GM19240 (cell line): ENCODE results near the gene TNFAIP8L1.
"Not testable (repeated sequence)": the region's sequence is repeated elsewhere in the genome, so short reads cannot be mapped to it uniquely, and the experiment has no call there.

Source experiments
- DNase-seq: peaks from one replicate; pipeline ENCODE4 v3.0.0; 2011; ENCODE audit warnings: low spot score; ENCODE audit not compliant: insufficient read length

Gene TNFAIP8L1

DNA sequence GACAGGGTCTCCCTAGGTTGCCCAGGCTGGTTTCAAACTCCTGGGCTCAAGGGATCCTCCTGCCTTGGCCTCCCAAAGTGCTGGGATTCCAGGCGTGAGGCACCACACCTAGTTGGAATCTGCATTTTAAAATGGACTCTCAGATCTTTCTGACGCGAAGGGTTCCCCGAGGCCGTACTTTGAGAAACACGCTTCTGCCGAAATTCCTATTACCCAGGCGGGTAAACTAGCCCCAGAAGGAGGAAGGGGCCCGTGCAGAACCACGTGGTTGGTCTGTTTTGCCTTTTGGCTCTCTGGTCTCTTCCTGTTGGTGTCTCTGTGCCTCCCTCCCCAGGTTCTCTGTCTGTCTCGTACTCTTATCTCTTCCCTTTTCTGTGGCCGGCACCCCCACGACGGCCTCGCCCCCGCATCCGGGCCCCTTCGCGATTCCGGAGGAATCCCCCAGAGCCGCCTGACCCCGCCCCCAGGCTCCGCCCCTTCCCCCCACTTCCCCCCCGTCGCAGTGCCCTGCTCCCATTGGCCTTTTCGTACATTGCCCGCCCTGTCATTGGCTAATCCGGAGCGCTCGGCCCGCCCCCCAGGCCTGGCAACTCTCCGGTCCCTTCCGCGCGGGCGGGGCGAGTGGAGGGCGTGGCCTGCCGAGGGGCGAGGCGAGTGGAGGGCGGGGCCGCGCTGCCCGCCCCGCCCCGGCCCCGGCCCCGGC lies at the start of gene TNFAIP8L1:
Gene TNFAIP8L1 (plus strand): TSS at position 689 of the 703 bp plus-strand sequence. CDS start 12,354 bp downstream, outside the sequence.
- DNase-seq = peak; percentile 99

DNA sequence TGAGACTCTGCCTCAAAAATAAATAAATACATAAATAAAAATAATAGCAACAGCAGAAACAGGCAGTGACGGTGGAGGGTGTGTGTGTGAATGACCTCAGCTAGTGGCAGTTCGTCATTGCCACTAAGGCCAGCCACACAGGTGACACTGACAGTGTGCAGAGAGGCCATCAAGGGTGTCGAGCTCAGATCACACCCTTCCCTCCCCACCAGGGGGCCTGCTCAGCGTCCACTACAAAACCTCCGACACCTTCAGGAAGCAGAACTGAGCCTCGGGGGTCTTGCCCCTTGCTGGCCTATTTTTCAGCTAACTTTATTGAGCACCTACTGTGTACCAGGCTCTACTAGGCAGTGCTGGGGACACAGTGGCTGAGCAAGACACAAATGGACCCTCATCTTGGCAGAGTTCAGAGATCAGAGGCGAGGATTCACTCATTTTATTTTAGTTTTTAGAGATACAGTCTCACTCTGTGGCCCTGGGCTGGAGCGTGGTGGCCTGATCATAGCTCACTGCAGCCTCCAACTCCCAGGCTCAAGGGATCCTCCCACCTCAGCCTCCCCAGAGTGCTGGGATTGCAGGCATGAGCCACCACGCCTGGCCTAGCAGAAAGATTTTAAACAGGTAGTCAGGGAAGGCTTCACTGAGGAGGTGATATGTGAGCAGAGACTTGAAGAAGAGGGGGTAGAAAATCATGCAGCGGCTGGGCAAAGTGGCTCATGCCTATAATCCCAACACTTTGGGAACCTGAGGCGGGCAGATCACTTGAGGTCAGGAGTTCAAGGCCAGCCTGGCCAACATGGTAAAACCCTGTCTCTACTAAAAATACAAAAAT lies 49.5 kb upstream of the TNFAIP8L1 start:
- DNase-seq = no peak

DNA sequence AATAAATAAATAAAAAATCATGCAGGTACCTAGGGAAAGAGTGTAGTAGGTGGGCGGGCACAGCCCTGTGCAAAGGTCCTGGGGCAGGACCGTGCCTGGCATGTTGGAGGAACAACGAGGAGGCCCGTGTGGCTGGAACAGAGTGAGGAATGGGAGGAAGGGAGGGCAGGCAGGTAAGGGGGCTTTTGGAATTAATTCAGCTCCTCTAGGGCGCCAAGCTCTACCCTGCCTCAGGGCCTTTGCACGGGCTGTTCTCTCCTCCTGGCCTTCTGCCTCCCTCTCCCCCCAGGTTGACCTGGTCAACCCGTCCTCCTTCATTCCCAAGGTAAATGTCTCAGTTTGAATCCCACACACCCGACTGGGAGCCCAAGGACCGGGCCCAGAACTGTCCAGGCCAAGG lies 48.8 kb upstream of the TNFAIP8L1 start:
- no peak for DNase-seq

DNA sequence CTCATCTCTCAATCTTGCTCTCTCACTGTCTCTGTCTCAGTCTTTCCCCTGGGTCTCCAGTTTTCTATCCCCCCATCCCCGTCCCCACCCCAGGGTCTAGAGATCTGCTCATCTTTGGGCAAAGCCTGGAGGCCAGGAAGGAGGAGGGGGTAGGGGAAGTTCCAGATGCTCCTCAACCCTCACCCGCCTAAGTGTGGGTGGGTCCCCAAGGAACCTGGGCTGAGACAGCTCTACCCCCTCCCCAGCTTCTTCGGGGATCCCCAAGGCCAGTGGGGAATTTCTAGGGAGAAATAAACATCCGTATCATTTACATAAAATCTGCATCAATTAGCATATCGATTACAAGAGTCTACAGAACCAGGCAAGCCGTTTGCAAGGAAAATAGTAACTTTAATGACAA lies 48.0 kb upstream of the TNFAIP8L1 start:
- DNase-seq = no peak

DNA sequence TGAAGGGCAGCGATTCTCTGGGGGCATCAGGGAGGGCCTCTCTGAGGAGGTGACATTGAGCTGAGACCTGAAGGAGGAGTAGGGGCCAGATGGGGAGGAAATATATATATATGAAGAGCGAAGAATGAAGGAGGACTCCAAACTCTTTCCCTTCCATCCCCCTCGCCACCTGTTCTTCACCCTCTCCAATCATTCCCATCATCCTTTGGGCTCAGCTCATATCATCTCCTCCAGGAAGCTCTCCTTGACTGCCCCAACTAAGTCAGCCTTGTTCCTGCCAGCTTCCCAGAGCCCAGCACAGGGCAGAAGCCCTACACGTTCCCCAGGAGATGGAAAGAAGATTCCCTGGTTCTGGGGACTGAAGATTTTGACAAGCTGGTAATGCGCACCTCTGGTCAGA lies 46.9 kb upstream of the TNFAIP8L1 start:
- no peak for DNase-seq

DNA sequence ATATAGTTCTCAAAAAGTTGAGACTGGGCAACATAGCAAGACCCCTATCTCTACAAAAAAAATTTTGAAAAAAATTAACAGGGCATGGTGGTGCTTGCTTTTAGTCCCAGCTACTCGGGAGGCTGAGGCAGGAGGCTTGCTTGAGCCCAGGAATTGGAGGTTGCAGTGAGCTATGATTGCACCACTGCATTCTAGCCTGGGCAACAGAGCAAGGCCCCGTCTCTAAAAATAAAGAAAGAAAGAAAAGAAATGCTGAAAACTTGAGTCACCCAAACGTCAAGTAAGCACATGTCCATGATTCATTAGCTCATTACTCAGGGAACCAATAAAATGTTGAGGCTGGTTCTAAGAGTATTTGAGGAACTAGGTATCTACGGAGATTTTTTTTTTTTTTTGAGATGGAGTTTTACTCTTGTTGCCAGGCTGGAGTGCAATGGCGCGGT lies 45.9 kb upstream of the TNFAIP8L1 start:
- no peak for DNase-seq

GRCh38 chr19:4594201-4594600 lies 45.1 kb upstream of the TNFAIP8L1 start:
- DNase-seq = no peak

DNA sequence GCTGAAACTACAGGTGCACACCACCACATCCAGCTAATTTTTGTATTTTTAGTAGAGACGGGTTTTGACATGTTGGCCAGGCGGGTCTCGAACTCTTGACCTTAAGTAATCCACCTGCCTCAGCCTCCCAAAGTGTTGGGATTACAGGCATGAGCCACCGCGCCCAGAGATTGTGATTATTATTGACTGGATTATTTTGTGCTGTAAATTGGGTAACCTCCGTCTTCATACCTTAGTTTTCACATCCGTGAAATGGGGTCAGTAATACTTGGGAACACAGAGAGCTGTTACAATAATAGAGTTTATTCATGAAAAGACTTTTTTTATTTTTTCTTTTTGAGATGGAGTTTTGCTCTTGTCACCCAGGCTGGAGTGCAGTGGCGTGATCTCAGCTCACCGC lies 44.2 kb upstream of the TNFAIP8L1 start:
- not testable (repeated sequence) for DNase-seq

DNA sequence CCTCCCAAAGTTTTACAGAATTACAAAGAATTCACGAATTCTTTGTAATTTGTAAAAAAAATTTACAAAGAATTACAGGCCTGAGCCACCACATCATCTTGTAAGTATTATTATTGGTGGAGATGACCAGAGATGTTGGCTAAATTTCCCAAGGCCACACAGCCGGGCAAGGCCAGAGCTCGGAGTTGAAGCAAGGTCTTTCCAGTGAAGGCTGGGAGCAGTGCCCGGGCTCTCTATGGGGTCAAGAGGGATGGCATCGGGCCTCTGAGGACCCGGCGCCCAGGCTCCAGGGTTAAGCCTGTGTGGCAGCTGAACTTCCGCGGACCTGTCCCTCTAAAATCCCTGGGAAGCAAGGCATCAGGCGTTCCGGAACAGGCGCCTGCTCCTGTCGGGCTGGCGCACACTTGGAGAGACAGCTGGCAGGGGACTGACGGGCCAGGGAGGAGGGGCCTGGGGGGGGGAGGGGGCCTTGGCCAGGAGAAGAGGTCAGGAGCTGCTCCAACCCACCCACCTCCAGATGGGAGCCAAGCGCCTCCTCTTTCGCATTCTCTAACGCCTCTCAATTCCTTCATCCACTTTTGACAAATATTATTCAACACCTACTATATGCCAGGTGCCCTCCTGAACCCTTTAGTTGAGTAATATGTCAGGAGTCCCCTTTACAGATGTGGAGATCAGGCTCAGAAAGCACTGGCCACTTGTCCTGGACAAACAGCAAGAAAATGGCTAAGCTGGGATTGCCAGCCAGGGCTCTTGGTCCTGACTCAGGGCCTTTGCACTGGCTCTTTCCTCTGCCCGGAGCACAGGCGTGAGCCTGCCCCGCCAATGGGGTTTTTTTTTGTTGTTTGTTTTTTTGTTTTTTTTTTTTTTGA lies 43.0 kb upstream of the TNFAIP8L1 start:
- no peak for DNase-seq

DNA sequence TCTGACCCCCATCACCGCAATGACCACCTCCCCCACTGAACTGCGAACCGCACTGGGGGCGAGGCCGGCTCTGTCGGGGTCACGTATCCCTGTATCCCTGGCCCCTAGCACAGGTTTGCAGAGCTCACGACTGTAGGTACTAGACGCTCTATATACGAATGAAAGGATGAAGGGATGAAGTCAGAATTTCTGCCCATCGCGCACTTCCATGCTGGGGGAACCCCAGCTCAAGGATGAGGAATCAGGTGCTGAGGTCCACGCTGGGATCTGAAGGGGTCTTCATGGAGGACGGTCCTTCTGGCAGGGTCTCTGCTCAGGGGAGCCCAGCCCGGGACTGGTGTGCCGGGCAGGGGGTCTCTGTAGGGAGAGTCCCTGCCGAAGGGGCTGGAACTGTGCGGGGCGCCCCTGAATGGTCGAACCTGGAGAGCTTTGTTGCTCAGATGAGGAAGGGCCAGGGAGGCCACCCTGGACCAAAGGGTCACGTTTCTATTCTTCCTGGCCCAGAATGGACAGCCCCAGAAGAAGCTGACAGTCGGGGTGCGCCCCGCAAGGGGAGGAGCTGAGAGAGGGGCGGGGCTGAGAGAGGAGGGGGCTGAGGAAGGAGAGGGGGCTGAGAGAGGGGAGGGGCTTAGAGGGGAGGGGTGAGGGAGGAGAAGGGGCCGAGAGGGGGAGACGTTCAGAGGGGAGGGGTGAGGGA lies 41.9 kb upstream of the TNFAIP8L1 start:
- no peak for DNase-seq

- DNase-seq = no peak
These were observed 41.2 kb upstream of the TNFAIP8L1 start for GRCh38 chr19:4597975-4598671.

- DNase-seq = no peak
These were observed 40.6 kb upstream of the TNFAIP8L1 start for GRCh38 chr19:4598712-4599111.

DNA sequence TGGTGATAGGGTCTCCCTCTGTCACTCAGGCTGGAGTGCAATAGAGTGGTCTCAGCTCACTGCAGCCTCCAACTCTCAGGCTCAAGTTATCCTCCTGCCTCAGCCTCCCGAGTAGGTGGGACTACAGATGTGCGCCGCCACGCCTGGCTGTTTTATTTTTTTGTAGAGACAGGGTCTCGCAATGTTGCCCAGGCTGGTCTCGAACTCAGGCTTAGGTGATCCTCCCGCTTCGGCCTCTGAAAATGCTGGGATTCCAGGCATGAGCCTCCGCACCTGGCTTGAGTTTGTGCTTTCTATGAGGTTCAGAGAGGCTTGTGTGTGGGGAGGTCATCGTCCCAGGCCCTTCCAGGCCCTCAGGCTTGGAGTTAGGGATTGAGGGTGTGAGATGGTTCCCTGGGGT lies 39.2 kb upstream of the TNFAIP8L1 start:
- no peak for DNase-seq

DNA sequence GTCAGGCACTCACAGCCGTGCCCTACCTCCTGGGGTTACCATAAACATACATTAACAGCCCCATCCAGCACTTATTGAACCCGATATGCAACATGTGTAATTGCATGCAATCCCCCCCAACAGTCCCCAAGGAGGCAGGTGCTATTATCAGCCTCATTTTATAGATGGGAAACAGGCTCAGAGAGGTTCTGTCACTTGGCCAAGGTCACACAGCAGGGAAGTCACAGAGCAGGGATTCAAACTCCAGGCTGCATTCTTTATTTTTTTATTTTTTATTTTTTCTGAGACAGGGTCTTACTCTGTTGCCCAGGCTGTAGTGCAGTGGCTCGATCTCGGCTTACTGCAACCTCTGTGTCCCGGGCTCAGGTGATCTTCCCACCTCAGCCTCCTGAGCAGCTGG lies 38.4 kb upstream of the TNFAIP8L1 start:
- DNase-seq = no peak

DNA sequence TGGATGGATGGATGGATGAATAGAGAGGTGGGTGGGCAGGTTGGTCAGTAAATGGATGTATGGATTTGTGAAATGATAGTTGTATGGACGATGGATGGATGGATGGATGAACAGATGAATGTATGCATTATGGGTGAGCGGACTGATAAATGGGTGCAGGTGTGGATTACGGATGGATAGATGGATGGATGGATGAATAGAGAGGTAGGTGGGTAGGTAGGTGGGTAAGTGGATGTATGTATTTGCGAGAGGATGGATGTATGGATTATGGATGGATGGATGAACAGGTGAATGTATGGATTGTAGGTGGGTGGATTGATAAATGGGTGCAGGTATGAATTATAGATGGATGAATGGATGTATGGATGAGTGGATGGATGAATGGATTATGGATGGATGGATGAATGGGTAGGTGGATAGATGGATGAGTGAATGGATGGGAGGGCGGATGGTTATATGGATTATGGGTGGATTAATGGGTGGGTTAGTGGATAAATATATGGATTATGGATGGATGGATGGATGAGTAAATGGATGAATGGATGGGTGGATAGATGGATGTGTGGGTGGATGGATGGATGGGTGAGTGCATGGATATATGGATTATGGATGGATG lies 37.0 kb upstream of the TNFAIP8L1 start:
- DNase-seq = no peak

DNA sequence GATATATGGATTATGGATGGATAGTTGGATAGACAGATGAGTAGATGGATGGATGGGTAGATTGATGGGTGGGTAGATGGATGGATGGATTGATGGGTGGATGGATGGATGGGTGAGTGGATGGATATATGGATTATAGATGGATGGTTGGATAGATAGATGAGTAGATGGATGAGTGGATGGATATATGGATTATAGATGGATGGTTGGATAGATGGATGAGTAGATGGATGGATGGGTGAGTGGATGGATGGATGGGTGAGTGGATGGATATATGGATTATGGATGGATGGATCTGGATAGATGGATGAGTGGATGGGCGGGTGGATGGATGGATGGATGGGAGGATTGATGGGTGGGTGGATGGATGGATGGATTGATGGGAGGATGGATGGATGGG lies 36.4 kb upstream of the TNFAIP8L1 start:
- DNase-seq = no peak

DNA sequence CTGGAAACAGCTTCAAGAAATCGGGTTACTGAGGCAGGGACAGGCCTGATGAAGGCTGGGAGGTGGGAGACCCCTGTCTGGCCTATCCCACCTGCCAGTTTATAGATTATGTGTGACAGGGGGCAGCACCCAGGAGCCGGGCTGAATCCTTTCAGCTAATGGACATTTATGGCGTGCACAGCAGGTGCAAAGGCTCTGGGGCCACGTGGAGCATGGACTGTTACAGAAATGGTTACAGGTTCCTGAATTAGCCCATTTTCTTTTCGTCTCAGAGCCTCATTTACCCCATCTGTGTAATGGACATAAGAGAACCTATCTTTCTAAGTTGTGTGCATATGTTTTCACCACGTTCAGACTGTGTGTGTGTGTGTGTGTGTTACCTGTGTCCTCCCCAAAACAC lies 34.4 kb upstream of the TNFAIP8L1 start:
- DNase-seq = no peak

GRCh38 chr19:4606181-4606580 lies 33.1 kb upstream of the TNFAIP8L1 start:
- DNase-seq = no peak

DNA sequence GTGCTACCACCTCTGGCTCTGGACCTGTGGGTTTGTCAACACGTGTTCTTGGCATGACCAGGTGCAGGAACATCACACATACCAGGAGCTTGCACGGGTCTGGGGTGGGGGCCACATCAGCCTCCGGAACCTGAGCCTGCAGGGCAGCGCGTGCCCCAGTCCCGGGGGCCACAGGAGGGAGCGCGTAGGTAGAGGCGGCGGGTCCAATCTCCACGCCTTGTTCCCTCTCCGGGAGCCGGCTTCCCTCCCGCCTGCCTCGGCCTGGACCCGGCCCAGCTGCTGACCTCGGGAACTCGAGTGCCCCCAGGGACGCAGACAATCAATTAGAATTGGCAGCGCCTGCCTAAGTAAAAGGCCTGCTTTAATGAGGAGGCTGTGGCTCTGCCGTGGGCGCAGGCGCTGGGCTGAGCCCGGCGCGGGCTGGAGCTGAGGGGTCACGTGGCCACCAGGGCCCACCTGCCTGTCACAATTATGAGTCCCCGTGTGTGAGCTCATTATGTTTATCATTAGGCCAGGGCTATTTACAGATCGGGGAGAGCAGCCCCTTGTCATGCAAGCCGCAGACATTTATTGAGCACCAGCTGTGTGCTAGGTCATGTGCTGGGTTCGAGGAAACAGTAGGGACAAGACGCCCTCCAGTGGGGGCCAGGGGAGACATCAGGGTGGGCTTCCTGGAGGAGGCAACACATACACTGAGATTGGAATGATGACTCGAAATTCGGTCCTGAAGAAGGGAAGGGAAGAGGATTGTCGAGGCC lies 32.2 kb upstream of the TNFAIP8L1 start:
- no peak for DNase-seq
